PC-9 (cell line): Measurements from ENCODE around the gene PXMP2. TPM values are rescaled to one million over a fixed set of nuclear protein-coding genes. Genes with fewer than 3 reads are reported as not detected.

Source experiments
- BruUV-seq: library from RNA; stranded (reverse); fragments of 400-500 nt; replicated peaks from 2 replicates; lab custom pipeline; 2021; lab: Mats Ljungman, UMichigan
- CTCF ChIA-PET: fragments of 300-600 bp; sonication (Branson Sonifier 250); formaldehyde crosslinking; loops from one replicate; lab custom pipeline; 2022; ENCODE audit warnings: antibody characterized with exemption; lab: Charles Lee
- POLR2A ChIA-PET: fragments of 300-600 bp; sonication (Branson Sonifier 250); formaldehyde crosslinking; loops from one replicate; lab custom pipeline; 2022; ENCODE audit warnings: antibody characterized with exemption; ENCODE audit not compliant: unreplicated experiment; lab: Charles Lee
- DNase-seq, 2 experiments: peaks; one replicate each; pipeline versions ENCODE4 v3.0.0 to v3.0.0-alpha.2; 2015 to 2022; ENCODE audit warnings: mixed read lengths in 1 of 2
- H2AFZ ChIP-seq: fragments of 200-600 bp; sonication (generic); 2 replicates; pipeline ENCODE4 v1.8.1; 2017; ENCODE audit warnings: antibody characterized with exemption
- H3F3A ChIP-seq: fragments of 200-600 bp; sonication (generic); 2 replicates; pipeline ENCODE4 v1.8.1; 2017; ENCODE audit warnings: antibody characterized with exemption, mild to moderate bottlenecking, low read depth; ENCODE audit not compliant: insufficient read depth
- H3K27ac ChIP-seq: fragments of 200-600 bp; sonication (generic); 2 replicates; pipeline ENCODE4 v1.6.1; 2016; ENCODE audit warnings: mixed run types
- H3K27me3 ChIP-seq: fragments of 200-600 bp; sonication (generic); 2 replicates; pipeline ENCODE4 v1.6.1; 2016; ENCODE audit warnings: low read depth, mixed run types; ENCODE audit not compliant: insufficient read depth
- H3K36me3 ChIP-seq: fragments of 200-600 bp; sonication (generic); 2 replicates; pipeline ENCODE4 v1.6.1; 2016; ENCODE audit warnings: low read depth, mixed run types
- H3K4me1 ChIP-seq: fragments of 200-600 bp; sonication (generic); replicated peaks from 2 replicates; pipeline ENCODE4 v1.6.1; 2016; ENCODE audit warnings: mixed run types; ENCODE audit not compliant: insufficient read depth
- H3K4me2 ChIP-seq: fragments of 200-600 bp; sonication (generic); 2 replicates; pipeline ENCODE4 v1.6.1; 2017; ENCODE audit warnings: mixed run types
- H3K4me3 ChIP-seq: fragments of 200-600 bp; sonication (generic); 2 replicates; pipeline ENCODE4 v1.6.1; 2016; ENCODE audit warnings: mixed run types
- H3K79me2 ChIP-seq: fragments of 200-600 bp; sonication (generic); 2 replicates; pipeline ENCODE4 v1.6.1; 2017; ENCODE audit warnings: low read depth, mixed run types
- H3K9me2 ChIP-seq: fragments of 200-600 bp; sonication (generic); 2 replicates; pipeline ENCODE4 v1.8.1; 2017; ENCODE audit warnings: mild to moderate bottlenecking; ENCODE audit not compliant: insufficient read depth
- H3K9me3 ChIP-seq: fragments of 200-600 bp; sonication (generic); 2 replicates; pipeline ENCODE4 v1.8.1; 2016; ENCODE audit warnings: low read depth; ENCODE audit not compliant: insufficient read depth
- H4K20me1 ChIP-seq: fragments of 200-600 bp; sonication (generic); 2 replicates; pipeline ENCODE4 v1.8.1; 2017; ENCODE audit not compliant: insufficient read depth
- CTCF ChIP-seq: fragments of 200-600 bp; sonication (generic); conservative IDR thresholded peaks from 2 replicates; pipeline ENCODE4 v1.6.1; 2017; ENCODE audit warnings: mixed run types, antibody characterized with exemption, mild to moderate bottlenecking, moderate library complexity
- EZH2 ChIP-seq: fragments of 200-600 bp; sonication (generic); IDR thresholded peaks from 2 replicates; pipeline ENCODE4 v1.8.0; 2017; ENCODE audit warnings: antibody characterized with exemption, low read depth
- intact Hi-C: fragments of 100-400 bp; cut with micrococcal nuclease; formaldehyde crosslinking; loops from one replicate; pipeline ENCODE4 v1.10.0; 2022; ENCODE audit not compliant: unreplicated experiment
- total RNA-seq: library from RNA; stranded (reverse); gene quantifications from 2 replicates; pipeline ENCODE4 v1.2.3, GENCODE V29; 2021

Gene PXMP2
- total RNA-seq, 1 experiment from 2014 or later, result 38.6 TPM

GRCh38 chr12:132731574-132731973, 44.2 kb downstream of the PXMP2 start:
- Histone ChIP-seq H3K9me2 (no peaks in the 10 kb centered on the region), H3K27me3 (no peaks in the 10 kb centered on the region), H4K20me1 (peaks cover 34% of the 10 kb centered on the region), H3F3A (peaks cover 54% of the 10 kb centered on the region), H3K27ac (no peak overlapping the region), H2AFZ (no peak overlapping the region), H3K4me2 (no peak overlapping the region), H3K79me2 (no peaks in the 10 kb centered on the region; the same call in 1 of the 2 replicates), H3K4me1 (no peaks in the 10 kb centered on the region), H3K4me3 (no peak overlapping the region), H3K36me3 (peaks cover 48% of the 10 kb centered on the region), H3K9me3 (no peaks in the 10 kb centered on the region)
- TF ChIP-seq CTCF (no peak), EZH2 (no peak)
- intact Hi-C loops, result no loop called here
- ChIA-PET CTCF (no interaction called here), POLR2A (no interaction called here)
- no peak for DNase-seq
- no TSS peak for BruUV-seq

GRCh38 chr12:132734206-132734605, 46.8 kb downstream of the PXMP2 start:
- Histone ChIP-seq H3K9me2 (no peaks in the 10 kb centered on the region), H3K4me1 (no peaks in the 10 kb centered on the region), H3K27ac (no peak overlapping the region), H3K36me3 (peaks cover 53% of the 10 kb centered on the region), H3K79me2 (no peaks in the 10 kb centered on the region), H4K20me1 (peaks cover 29% of the 10 kb centered on the region), H3K4me2 (no peak overlapping the region), H3K27me3 (no peaks in the 10 kb centered on the region), H2AFZ (no peak overlapping the region), H3F3A (peaks cover 40% of the 10 kb centered on the region), H3K4me3 (no peak overlapping the region), H3K9me3 (no peaks in the 10 kb centered on the region)
- no peak for TF ChIP-seq EZH2
- TF ChIP-seq CTCF, result no peak
- no peak for DNase-seq
- no TSS peak for BruUV-seq
- POLR2A ChIA-PET, result no interaction called here
- intact Hi-C loops, result no loop called here
- CTCF ChIA-PET, result no interaction called here

- H3K4me2 ChIP-seq, result no peak overlapping the region
- H3K27me3 ChIP-seq, result no peaks in the 10 kb centered on the region
- ChIA-PET CTCF (no interaction called here), POLR2A (no interaction called here)
- H3K79me2 ChIP-seq, result no peaks in the 10 kb centered on the region
- intact Hi-C loops, result no loop called here
- H4K20me1 ChIP-seq, result peaks cover 21% of the 10 kb centered on the region
- H3F3A ChIP-seq, result peaks cover 31% of the 10 kb centered on the region
- no peaks in the 10 kb centered on the region for H3K9me3 ChIP-seq
- no peak overlapping the region for H3K27ac ChIP-seq
- BruUV-seq, result no TSS peak
- DNase-seq, result no peak
- H3K4me1 ChIP-seq, result no peaks in the 10 kb centered on the region
- peaks cover 63% of the 10 kb centered on the region for H3K36me3 ChIP-seq
- H3K9me2 ChIP-seq, result no peaks in the 10 kb centered on the region
- TF ChIP-seq EZH2, result no peak
- TF ChIP-seq CTCF, result no peak
- H2AFZ ChIP-seq, result no peak overlapping the region
- H3K4me3 ChIP-seq, result no peak overlapping the region
Measured at GRCh38 chr12:132735496-132735895, 48.1 kb downstream of the PXMP2 start.
